ENCODE data around the gene GJD3. TPM values are rescaled to one million over a fixed set of nuclear protein-coding genes. Genes with fewer than 3 reads are reported as not detected.
A peak's percentile ranks its signal among the peaks of the same experiment; 100 is the strongest.

Gene GJD3
- total and polyA plus RNA-seq, 12 donors, result 0.44 to 8.7 (median 1.9) TPM; not detected in 3

GRCh38 chr17:40318830-40319391 lies 45.6 kb downstream of the GJD3 start:
- DNase-seq, result peak in 3 of 7 donors; percentile 23 to 43 (median 29)
- TF ChIP-seq POLR2A (IDR thresholded peaks at IDR 0.05), result no peak
- TF ChIP-seq, protein P1, sequence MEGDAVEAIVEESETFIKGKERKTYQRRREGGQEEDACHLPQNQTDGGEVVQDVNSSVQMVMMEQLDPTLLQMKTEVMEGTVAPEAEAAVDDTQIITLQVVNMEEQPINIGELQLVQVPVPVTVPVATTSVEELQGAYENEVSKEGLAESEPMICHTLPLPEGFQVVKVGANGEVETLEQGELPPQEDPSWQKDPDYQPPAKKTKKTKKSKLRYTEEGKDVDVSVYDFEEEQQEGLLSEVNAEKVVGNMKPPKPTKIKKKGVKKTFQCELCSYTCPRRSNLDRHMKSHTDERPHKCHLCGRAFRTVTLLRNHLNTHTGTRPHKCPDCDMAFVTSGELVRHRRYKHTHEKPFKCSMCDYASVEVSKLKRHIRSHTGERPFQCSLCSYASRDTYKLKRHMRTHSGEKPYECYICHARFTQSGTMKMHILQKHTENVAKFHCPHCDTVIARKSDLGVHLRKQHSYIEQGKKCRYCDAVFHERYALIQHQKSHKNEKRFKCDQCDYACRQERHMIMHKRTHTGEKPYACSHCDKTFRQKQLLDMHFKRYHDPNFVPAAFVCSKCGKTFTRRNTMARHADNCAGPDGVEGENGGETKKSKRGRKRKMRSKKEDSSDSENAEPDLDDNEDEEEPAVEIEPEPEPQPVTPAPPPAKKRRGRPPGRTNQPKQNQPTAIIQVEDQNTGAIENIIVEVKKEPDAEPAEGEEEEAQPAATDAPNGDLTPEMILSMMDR (IDR thresholded peaks at IDR 0.05), result no peak
- H3K4me3 ChIP-seq, result peak overlapping the region; percentile 87 to 99 (median 92)
- intact Hi-C loops (cut with DNase I), result no loop called here
- peaks cover 72 to 93% of the 10 kb centered on the region in 2 donors for H3K4me1 ChIP-seq (replicated peaks in 1 of 2)
- H3K27me3 ChIP-seq, result no peaks in the 10 kb centered on the region
- no peaks in the 10 kb centered on the region for H3K36me3 ChIP-seq (replicated peaks in 1 of 2)
- no peaks in the 10 kb centered on the region for H3K9me3 ChIP-seq (replicated peaks in 1 of 3)
- peak overlapping the region in 4 of 5 donors; percentile 84 to 90 (median 87) for H3K27ac ChIP-seq
- WGBS, 4 donors, result 3 to 10% (median 7%) methylated on average over 4 to 13 of the region's 13 CpGs

- Histone ChIP-seq H3K9me3 (replicated peaks in 1 of 3) (no peaks in the 10 kb centered on the region), H3K4me1 (replicated peaks in 1 of 2) (peaks cover 65 to 93% of the 10 kb centered on the region in 2 donors), H3K27ac (peak overlapping the region; percentile 45 to 90 (median 86)), H3K4me3 (peak overlapping the region; percentile 87 to 99 (median 92)), H3K36me3 (replicated peaks in 1 of 2) (no peaks in the 10 kb centered on the region), H3K27me3 (no peaks in the 10 kb centered on the region)
- DNase-seq, result peak; percentile 95 to 98 (median 96)
- WGBS, 4 donors, result 0 to 1% (median 0%) methylated on average over 13 to 70 of the region's 70 CpGs
- intact Hi-C loops (cut with DNase I), result no loop called here
- TF ChIP-seq POLR2A (IDR thresholded peaks at IDR 0.05), result peak; percentile 26 to 82
- TF ChIP-seq, protein P1 (IDR thresholded peaks at IDR 0.05), result no peak
These were observed 46.4 kb downstream of the GJD3 start for GRCh38 chr17:40317880-40318829.

GRCh38 chr17:40317345-40317873 lies 47.1 kb downstream of the GJD3 start:
- WGBS, 4 donors, result 4 to 7% (median 6%) methylated on average over 6 of the region's 6 CpGs
- TF ChIP-seq POLR2A (IDR thresholded peaks at IDR 0.05), result no peak
- TF ChIP-seq, protein P1 (IDR thresholded peaks at IDR 0.05), result peak; percentile 24 to 46 (median 28)
- peaks cover 57 to 93% of the 10 kb centered on the region in 2 donors for H3K4me1 ChIP-seq (replicated peaks in 1 of 2)
- DNase-seq, result peak in 4 of 7 donors; percentile 58 to 75 (median 62)
- no peaks in the 10 kb centered on the region for H3K36me3 ChIP-seq (replicated peaks in 1 of 2)
- peak overlapping the region in 2 of 4 donors; percentile 1 to 87 for H3K4me3 ChIP-seq
- intact Hi-C loops (cut with DNase I), result no loop called here
- H3K9me3 ChIP-seq (replicated peaks in 1 of 3), result no peaks in the 10 kb centered on the region
- H3K27ac ChIP-seq, result peak overlapping the region in 4 of 5 donors; percentile 24 to 90 (median 86)
- H3K27me3 ChIP-seq, result no peaks in the 10 kb centered on the region
